HG03103 (cell line): Measurements from ENCODE around the gene GRM8.

Experiments used
- ATAC-seq: cut with Tn5 transposase; IDR thresholded peaks from one replicate; pipeline ENCODE4 v1.9.1; 2021; ENCODE audit warnings: low read depth; ENCODE audit not compliant: unreplicated experiment

The GRM8 gene

GRCh38 chr7:126589068-126589684, 663.6 kb downstream of the GRM8 start:
- no peak for ATAC-seq

GRCh38 chr7:126578338-126578737, 674.4 kb downstream of the GRM8 start:
- ATAC-seq = no peak

DNA sequence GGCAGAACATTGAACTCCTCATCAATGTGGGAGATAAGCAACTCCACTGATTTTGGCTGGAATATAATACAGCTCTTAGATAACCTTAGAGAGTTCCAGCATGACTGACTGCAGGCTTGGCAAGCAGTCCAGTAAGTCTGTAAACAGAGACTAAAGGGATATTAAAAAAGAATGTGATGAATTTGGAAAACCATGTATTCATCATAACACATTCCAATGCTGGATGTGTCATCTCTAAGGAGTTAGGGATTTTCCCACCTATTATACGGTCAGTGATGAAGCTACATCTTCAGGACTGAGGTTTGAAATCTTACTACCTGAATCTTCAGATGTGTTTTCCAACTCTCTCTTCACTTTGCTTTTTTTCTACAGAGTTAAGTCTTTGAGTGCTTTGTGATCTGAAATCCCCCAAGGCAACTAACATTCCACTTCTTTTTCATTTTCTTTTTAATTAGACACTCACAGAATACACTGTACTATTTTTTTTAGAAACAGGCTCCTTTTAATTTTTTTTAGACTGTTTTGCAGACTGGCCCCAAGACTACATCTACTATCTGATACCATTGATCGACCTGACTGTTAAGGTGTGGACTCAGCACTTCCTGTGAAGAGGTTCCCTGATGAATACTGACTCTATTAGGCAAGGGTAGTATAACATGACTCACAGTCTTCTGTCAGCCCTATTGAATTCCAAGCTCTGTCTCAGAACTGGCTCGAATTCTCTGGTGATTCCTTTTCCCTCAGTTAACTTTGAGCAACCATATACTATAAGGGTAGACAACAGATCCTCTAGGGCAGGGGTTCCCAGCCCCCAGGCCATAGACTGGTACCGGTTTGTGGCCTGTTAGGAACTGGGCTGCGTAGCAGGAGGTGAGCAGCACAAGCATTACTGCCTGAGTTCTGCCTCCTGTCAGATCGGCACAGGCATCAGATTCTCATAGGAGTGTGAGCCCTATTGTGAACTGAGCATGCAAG, 678.2 kb downstream of the GRM8 start:
- no peak for ATAC-seq

DNA sequence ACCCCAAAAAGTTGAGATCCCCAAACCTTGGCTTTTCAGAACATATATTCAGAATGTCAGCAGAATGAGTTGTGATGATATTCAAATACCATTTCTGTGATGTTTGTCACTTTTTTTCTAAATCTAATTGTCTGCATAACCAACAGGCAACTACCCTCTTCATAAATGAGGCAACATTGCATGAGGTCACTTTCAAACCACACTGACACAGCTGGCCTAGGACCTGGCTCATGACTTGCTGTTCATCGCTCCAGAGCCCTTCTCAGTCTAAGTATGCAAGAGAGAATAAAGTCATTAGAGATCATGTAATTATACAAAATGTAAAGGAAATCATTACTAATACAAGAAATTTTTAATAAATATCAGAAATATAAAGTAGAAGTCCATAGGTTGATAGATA, 681.9 kb downstream of the GRM8 start:
- no peak for ATAC-seq

GRCh38 chr7:126569402-126569801, 683.3 kb downstream of the GRM8 start:
- peak; percentile 59 for ATAC-seq

DNA sequence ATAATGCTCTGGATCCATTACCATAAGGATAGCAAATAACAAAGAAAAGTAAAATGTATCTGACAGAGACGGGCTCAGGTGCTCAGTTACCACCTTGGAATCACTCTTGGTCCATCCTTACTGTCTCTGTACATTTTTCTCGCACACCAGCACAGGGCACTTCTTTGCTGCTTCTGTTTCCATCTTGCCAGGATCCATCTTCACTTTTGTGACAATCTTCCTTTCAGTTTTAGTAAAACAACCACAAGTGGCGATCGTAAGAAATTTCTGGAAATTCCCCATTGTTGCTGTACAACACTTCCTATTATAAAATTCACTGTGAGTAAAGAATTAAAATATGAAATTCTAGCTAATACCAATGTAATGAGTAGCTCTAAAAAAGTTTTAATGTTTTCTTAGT, 695.5 kb downstream of the GRM8 start:
- no peak for ATAC-seq

DNA sequence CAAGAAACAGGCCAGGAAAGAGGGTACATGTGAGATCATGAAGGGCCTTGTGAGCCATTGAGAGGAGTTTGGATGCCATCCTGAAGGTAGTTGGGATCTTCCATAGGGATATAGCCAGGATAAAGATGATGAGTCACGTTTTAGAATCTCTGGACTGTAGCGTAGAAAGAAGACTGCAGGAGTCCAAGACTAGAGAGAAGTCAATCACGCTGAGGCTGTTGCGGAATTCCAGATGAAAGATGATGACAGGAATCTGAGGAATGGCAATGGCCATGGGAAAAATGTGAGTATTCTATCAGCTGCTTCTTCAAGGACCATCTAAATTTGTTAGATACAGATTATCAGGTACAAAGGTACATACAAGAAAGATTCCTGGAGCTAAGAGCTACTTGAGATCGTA, 711.3 kb downstream of the GRM8 start:
- ATAC-seq = no peak

- no peak for ATAC-seq
Observed at GRCh38 chr7:126535176-126535575, 717.6 kb downstream of the GRM8 start.

GRCh38 chr7:126533715-126534114, 719.0 kb downstream of the GRM8 start:
- ATAC-seq = no peak

DNA sequence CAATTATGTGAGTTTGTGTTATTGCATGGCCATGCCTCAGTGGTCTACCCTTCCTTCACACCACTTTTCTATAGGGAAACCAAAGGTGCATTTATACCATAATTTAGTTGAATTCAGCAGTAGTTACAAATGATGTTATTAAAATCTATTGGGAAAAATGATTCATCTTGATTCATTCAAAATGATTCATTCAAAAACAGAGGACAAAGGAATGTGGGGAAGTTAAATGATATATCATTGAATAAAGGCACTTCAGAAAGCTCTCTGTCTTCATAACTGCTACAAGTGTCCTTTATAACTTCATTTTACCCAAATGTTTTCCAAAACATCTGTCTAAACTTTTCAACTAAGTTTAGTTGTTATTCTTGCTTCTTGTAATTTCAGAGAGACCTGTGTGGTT, 722.9 kb downstream of the GRM8 start:
- ATAC-seq = no peak

DNA sequence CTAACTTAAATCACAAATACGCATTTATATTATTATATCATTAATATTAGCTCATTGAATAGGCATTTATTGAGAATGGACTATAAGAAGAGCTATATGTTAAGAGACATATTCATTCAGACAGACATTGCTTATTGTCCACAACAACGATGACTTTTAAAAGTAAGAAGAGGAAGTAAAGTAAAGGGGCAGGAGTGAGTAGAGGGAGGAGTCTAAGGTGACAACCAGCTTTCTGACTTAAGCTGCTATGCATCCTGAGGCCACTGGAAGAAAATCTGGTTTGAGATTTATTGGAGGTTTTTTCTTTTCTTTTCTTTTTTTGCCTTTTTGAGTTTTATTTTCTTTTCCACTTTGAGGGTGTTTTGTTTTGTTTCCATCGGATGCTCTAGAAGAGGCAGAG, 723.5 kb downstream of the GRM8 start:
- no peak for ATAC-seq

- no peak for ATAC-seq
Observed at GRCh38 chr7:126525906-126526305, 726.8 kb downstream of the GRM8 start.

GRCh38 chr7:126524967-126525366, 727.8 kb downstream of the GRM8 start:
- no peak for ATAC-seq

- ATAC-seq = no peak
Observed at GRCh38 chr7:126511046-126511445, 741.7 kb downstream of the GRM8 start.

- ATAC-seq = no peak
Observed at GRCh38 chr7:126501617-126502016, 751.1 kb downstream of the GRM8 start.

GRCh38 chr7:126499481-126499880, 753.3 kb downstream of the GRM8 start:
- ATAC-seq = no peak

DNA sequence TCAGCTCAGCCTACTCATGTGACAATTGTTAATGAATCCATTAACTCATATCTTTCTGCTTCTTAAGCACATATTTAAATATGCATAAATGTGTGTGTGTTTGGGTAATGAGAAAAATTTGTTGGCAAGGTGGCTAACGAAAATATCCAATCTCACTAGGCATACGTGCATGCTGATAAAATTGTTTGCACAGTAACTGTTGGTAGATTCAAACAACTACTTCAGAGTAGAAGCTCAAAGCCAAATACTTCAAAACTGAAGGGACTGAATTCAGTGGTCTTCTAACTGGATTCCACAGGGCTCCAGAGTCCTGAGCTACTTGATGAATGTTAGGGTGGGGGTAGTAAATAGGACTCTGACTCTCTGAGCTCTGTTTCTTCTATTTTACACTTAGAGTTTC, 757.0 kb downstream of the GRM8 start:
- ATAC-seq = no peak

GRCh38 chr7:126495001-126495400, 757.7 kb downstream of the GRM8 start:
- no peak for ATAC-seq

GRCh38 chr7:126493801-126494200, 758.9 kb downstream of the GRM8 start:
- no peak for ATAC-seq

DNA sequence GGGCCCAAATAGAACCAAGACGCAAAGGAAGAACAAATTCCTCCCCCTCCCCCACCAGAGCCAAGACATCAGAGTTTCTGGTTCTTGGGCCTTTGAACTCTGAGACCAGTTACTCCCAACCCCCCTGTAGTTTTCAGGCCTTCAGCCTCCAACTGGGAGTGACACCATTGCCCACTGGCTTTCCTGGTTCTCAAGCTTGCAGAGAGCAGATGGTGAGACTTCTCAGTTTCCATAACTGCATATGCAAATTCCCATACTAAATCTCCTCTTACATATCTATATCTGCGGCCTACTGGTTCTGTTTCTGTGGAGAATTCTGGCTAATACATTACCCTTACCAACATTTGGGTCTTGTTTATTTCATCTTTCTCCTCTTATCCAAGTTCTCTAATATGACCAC, 762.9 kb downstream of the GRM8 start:
- ATAC-seq = no peak

DNA sequence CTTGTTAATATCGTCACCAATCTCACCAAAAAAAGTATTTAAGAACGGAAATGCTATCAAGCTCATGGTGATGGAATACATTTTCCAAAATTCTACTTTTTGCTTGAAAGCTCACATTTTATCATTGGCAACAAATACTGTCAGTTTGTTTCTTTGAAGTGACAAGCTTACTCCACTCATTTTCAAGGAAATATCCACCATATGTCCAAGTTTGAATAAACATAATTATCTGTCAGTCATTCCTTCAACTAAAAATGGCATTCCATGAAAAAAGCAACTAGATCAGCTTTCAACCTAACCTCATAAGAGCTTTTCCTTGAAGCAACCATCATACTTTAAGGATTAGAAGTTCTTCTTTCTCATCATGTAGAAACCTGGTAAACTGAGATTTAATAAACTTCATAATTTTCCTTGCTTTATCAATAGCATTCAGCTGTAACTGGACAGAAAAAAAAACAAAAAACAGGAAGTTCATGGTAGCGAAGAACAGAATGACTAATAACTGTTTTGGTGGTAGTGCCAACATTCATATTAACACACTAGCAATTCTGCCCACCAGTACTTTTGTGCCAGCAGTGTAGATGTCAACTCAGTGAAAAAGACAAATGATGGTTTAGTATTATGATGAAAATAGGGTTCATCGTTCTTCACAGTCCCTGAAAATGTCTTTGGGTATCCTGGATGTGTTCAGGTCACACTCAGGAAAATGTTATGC, 764.9 kb downstream of the GRM8 start:
- ATAC-seq = no peak
